22Rv1 (cell line): Measurements from ENCODE around the gene GGCX.

Experiments
- H3K27ac ChIP-seq: fragments of 450-650 bp; 2 replicates; pipeline ENCODE4 v1.5.1; 2017
- ZFX ChIP-seq: fragments of 450-650 bp; IDR thresholded peaks from 2 replicates; pipeline ENCODE4 v1.6.1; 2017; ENCODE audit warnings: antibody characterized with exemption, borderline replicate concordance
- TF ChIP-seq, protein P1 (sequence below): fragments of 450-650 bp; IDR thresholded peaks from 2 replicates; pipeline ENCODE4 v1.5.1; 2017; ENCODE audit warnings: mild to moderate bottlenecking

The GGCX gene

DNA sequence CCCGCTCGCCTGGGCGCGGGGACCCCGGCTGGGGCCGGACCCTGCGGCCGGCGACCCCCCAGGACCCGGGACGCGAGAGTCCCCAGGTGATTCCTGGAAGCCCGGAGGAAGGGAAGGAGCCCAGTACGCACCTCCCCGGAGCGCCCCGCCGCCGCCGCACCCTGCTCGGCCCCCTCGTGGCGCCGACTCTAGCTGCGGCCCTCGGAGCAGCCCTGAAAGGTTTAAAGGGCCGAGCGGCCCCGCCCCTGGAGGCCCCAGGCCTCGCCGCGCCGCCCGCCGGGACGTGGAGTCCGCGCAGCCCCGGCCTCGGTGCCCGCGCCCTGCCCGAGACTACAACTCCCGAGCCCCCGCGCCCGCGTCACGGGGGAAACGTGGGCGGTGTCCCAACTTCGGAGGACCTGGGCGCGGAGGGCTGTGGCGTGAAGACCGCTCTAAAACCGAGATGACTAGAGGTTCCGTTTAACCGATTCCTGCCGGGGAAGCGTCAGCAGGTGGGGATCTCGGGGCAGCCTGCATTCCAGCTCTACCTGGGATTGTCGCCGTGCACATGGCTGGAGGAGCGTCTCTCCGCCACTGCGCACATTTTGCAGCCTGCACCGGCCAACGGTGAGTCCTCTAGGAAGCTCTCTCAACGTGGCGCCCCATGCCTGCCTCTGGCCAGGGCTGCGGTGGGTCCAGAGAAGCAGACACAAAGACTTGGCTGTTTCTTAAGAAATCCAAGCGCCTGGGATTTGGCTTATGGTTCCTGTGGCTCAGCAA is 41.4 kb upstream of the GGCX start, which contains the start of gene TMEM150A:
Gene TMEM150A (minus strand): TSS at position 223 of the 759 bp plus-strand sequence. CDS start 750 bp downstream, outside the sequence.
- TF ChIP-seq ZFX: no peak
- TF ChIP-seq, protein P1, sequence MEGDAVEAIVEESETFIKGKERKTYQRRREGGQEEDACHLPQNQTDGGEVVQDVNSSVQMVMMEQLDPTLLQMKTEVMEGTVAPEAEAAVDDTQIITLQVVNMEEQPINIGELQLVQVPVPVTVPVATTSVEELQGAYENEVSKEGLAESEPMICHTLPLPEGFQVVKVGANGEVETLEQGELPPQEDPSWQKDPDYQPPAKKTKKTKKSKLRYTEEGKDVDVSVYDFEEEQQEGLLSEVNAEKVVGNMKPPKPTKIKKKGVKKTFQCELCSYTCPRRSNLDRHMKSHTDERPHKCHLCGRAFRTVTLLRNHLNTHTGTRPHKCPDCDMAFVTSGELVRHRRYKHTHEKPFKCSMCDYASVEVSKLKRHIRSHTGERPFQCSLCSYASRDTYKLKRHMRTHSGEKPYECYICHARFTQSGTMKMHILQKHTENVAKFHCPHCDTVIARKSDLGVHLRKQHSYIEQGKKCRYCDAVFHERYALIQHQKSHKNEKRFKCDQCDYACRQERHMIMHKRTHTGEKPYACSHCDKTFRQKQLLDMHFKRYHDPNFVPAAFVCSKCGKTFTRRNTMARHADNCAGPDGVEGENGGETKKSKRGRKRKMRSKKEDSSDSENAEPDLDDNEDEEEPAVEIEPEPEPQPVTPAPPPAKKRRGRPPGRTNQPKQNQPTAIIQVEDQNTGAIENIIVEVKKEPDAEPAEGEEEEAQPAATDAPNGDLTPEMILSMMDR: peak; percentile 38
- H3K27ac ChIP-seq: peak within 1 kb of the TSS; percentile 80

DNA sequence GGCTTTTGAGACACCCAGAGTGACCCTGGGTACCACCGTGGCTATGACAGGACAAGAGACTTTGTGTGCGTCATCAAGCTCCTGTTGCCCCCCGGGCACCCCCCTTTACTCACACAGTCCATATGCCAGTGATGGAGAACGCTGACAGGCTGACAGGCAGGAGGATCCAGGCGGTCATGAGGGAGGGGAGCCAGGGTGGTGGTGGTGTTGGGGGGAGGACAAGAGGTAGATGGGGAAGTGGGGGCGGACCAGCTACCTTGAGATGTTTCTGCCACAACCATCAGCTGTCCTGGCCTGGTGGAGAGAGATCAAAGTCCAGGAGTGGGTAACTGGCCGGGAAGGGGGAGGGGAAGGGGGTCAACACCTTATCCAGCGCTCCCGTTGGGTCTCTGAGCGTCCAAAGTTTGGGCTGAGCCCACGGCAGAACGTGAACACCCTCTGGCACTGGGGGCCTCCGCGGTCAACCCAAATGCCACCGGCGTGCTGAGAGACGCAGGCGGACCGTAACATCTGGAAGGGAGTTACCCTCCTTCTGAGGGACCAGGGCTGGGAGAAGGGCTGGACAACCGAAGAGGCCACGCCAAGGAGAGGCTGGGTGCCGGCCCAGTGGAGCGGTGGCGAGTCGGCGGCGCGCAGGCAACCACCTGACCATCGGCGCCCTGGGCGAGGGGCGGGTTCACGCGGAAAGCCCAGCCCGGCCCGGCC is 40.6 kb upstream of the GGCX start:
- TF ChIP-seq, protein P1: no peak
- no peak for TF ChIP-seq ZFX
- peak overlapping the region; percentile 80 for H3K27ac ChIP-seq

DNA sequence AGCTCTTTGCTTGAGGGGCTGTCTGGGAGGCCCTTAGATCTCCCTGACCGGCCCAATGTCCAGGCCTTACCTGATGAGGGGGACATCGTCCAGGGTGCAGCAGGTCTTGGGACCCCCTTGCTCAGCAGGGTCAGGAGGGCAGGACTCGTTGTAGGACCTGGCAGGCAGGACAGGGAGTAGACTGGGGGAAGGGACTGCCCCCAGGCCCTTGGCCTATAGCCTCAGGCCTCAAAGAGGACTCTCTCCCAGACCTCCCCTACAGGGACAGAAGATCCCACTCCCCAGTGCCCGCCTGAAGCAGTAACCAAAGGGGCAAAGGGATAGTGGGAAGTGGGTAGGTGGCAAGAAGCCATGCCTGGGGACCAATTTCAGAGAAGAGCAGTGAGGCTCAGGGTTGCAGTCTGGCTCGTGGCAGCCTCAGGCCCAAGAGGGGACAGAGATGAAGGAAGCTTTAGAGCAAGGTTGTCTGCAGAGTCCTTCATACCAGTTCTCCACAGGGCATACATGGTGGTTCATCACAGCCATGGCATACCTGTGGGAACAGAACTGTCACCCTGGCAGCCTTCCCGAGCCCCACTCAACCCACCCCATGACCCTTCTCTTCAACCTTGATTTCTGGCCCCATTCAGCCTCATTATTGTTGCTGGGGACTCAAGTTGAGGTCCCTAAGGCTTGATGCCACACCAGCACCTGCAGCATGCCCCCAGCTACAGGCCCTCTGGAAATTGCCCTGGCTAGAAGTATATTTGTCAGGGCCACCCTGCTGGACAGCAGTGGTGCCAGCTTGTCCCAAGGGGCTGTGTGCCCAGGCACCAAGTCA is 39.9 kb upstream of the GGCX start:
- peak overlapping the region; percentile 80; the same call in 1 of the 2 replicates for H3K27ac ChIP-seq

DNA sequence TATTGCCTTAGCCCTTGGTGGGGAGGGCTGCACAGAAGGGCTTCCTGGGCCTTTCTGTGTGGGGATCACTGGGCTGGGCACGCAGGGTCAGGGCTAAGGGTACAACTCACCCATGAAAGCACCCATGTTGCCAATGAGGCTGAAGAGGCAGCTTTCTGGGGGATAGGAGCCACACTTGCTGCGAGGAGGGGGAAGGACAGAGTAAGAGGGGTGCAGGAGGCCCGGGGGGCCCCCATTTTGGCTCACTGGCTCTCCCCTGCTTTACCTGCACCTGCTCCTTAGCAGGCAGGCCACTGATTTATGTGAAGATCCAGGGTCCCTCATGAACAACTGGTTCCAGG is 38.9 kb upstream of the GGCX start:
- no peak overlapping the region for H3K27ac ChIP-seq
- no peak for TF ChIP-seq ZFX
- TF ChIP-seq, protein P1: no peak

More for the DNA sequence above, 39.9 kb upstream of the GGCX start:
- no peak for TF ChIP-seq ZFX
- TF ChIP-seq, protein P1: no peak

DNA sequence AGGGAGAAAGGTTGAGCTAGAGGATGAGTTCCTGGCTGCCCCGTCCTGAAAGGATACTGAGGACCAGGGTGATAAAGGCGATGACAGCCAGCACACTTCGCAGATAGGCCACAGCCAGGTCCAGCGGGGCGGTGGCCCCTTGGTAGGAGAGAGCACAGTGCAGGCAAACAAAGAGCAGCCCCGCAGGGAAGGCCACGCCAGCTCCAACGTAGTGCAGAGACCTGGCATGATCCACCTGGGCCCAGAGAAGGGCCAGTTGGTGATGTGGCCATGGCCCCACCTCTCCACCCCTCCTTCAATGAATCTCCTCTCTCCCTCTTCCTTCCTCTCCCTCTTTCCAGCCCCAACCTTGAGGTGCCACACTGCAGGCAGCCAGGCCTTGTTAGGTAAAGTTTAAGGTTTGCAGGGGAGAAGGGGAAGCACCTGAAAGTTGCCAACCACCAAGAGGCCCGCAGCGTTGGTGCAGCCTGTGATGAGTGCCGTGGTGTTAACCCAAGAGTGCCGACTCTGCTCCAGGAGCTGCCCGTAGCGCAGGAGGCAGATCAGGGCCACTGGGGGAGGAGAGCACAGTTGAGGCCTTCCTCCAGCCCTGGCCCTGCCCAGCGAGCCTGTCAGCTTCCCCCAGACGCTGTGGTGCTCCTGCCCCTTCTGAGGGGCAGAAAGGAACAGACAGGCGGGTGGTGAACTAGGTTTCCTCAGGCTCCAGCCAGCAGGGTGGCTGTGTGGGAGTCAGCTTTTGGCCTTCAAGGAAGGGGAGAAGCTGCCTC is 38.4 kb upstream of the GGCX start:
- TF ChIP-seq, protein P1: no peak
- no peak for TF ChIP-seq ZFX
- no peak overlapping the region for H3K27ac ChIP-seq

DNA sequence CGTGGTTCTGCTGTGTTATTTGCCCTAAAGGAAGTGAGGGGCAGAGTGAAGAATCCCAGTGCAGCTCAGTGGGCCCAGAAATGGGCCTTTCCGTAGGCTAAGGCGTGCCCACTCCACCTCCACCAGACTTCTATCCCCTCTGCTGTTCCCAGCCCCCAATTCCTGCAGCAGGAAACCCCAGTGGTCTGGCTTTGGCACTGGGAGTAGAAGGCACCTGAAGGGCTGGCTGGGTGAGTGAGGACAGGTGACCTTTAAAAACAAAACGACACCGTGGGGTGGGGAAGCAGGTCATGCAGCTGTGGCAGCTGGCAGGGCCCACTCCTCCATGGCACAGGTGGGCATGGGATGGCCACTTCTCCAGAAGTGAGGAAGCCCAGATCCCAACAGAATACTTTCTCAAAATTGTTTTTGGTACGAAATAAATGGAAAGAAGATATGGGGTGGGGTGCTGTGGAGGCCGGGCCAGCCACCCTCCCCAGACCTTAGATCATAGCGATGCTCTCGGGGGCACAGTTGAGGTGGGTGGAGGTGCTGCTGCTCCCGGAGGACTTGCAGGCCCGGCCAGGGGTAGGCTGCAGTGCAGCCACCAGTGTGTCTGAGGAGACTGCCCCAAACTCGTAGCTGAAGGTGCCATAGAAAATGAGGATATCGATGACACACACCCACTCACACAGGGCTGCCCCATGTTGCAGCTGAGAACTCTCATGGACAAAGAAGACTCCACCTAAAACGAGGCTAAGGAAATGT is 37.5 kb upstream of the GGCX start:
- TF ChIP-seq ZFX: no peak
- TF ChIP-seq, protein P1: no peak
- no peak overlapping the region for H3K27ac ChIP-seq
